GM19240 (cell line): ENCODE results near the gene SLC6A8.
"Not testable (repeated sequence)": the region's sequence is repeated elsewhere in the genome, so short reads cannot be mapped to it uniquely, and the experiment has no call there.

Experiments used
- DNase-seq: peaks from one replicate; pipeline ENCODE4 v3.0.0; 2011; ENCODE audit warnings: low spot score; ENCODE audit not compliant: insufficient read length

SLC6A8 gene

GRCh38 chrX:153692611-153693156 is 5.0 kb downstream of the SLC6A8 start:
- DNase-seq = no peak

- no peak for DNase-seq
Measured at GRCh38 chrX:153693216-153694086, 5.7 kb downstream of the SLC6A8 start.

- not testable (repeated sequence) for DNase-seq
Measured at GRCh38 chrX:153694256-153694655, 6.5 kb downstream of the SLC6A8 start.

- DNase-seq = no peak
Measured at GRCh38 chrX:153694687-153695270, 7.1 kb downstream of the SLC6A8 start.

- no peak for DNase-seq
Measured at GRCh38 chrX:153696100-153696499, 8.4 kb downstream of the SLC6A8 start.

- not testable (repeated sequence) for DNase-seq
Measured at GRCh38 chrX:153696538-153696937, 8.8 kb downstream of the SLC6A8 start.

- not testable (repeated sequence) for DNase-seq
Measured at GRCh38 chrX:153696986-153697722, 9.4 kb downstream of the SLC6A8 start.

GRCh38 chrX:153697924-153698865 is 10.5 kb downstream of the SLC6A8 start:
- DNase-seq = no peak

GRCh38 chrX:153699210-153699783 is 11.6 kb downstream of the SLC6A8 start:
- not testable (repeated sequence) for DNase-seq

GRCh38 chrX:153699784-153700371 is 12.2 kb downstream of the SLC6A8 start:
- DNase-seq = not testable (repeated sequence)

- DNase-seq = no peak
Measured at GRCh38 chrX:153700376-153700945, 12.7 kb downstream of the SLC6A8 start.

- no peak for DNase-seq
Measured at GRCh38 chrX:153700967-153701366, 13.2 kb downstream of the SLC6A8 start.

GRCh38 chrX:153701706-153702105 is 14.0 kb downstream of the SLC6A8 start:
- no peak for DNase-seq

- no peak for DNase-seq
Measured at GRCh38 chrX:153702336-153703035, 14.8 kb downstream of the SLC6A8 start.

- no peak for DNase-seq
Measured at GRCh38 chrX:153703036-153703370, 15.3 kb downstream of the SLC6A8 start.

- no peak for DNase-seq
Measured at GRCh38 chrX:153704021-153704526, 16.3 kb downstream of the SLC6A8 start.

- not testable (repeated sequence) for DNase-seq
Measured at GRCh38 chrX:153704631-153705402, 17.1 kb downstream of the SLC6A8 start.
